ENCODE results near the gene ELAC1. TPM values are rescaled to one million over a fixed set of nuclear protein-coding genes. Genes with fewer than 3 reads are reported as not detected.

ELAC1 gene
- total and polyA plus RNA-seq, 2 of the 8 experiments (the other 6 are each of a cell fraction or from before 2014, with no cell fraction given), result 2.3 to 3.4 TPM

- no peak for TF ChIP-seq CHD7 (IDR thresholded peaks at IDR 0.05; ENCODE audit: insufficient replicate concordance, low read length)
- no peak for TF ChIP-seq SIX5 (IDR thresholded peaks at IDR 0.05; ENCODE audit: low read depth, low read length)
- TF ChIP-seq EGR1 (IDR thresholded peaks at IDR 0.05; ENCODE audit: borderline replicate concordance, low read depth, low read length), result no peak
- TF ChIP-seq ZNF274 (IDR thresholded peaks at IDR 0.05; ENCODE audit: borderline replicate concordance, extremely low read depth, low read length), result no peak
- no peak for TF ChIP-seq SP2 (IDR thresholded peaks at IDR 0.05; ENCODE audit: low read length)
- TF ChIP-seq HDAC2 (IDR thresholded peaks at IDR 0.05; ENCODE audit: borderline replicate concordance in 1 of 2, low read depth in 2 of 2, low read length in 2 of 2), result no peak
- no peak for TF ChIP-seq YY1 (IDR thresholded peaks at IDR 0.05; ENCODE audit: low read depth, low read length)
- no peak for TF ChIP-seq RAD21 (IDR thresholded peaks at IDR 0.05 in 1 of 2, conservative IDR thresholded peaks at IDR 0.05 in 1 of 2; ENCODE audit: low read depth in 2 of 2, low read length in 2 of 2)
- TF ChIP-seq ATF3 (IDR thresholded peaks at IDR 0.05; ENCODE audit: insufficient read depth, low read depth, low read length), result no peak
These were observed 33.2 kb upstream of the ELAC1 start (continued) for GRCh38 chr18:50934545-50935211.

Measured in H1 (cell line).